ENCODE data around the gene GRID1.
"Not testable (repeated sequence)": the region's sequence is repeated elsewhere in the genome, so short reads cannot be mapped to it uniquely, and the experiment has no call there.

The GRID1 gene

DNA sequence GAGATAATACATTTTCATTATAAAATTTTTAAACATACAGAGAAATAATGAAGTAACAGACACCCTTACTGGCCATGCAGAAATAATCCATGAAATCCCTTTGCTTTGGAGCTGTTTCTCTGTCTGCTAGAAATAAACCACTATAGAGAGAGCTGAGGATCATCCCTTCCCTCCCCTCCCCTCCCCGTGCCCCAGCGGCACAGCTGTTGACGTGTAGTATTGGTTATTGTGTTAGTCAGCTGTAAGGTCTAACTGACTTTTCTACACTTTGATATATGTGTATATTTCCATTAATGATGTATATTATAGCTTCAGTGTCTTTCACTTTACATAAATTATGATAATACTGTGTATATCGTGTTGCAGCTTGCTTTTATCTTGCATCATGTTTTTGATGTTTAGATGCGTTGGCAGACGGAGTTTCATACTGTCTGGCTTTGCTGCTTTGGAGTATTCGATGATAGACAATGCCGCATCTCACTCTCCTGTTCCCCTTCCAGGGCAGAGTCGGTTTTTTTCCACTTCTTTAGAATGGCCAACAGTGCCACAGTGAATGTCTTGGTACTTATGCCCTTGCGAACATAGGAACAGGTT lies 27.4 kb upstream of the GRID1 start:
- Histone ChIP-seq H3K27ac (peak overlapping the region in 9 of 21 experiments; percentile 8 to 71 (median 42)), H3K4me3 (no peak overlapping the region)

DNA sequence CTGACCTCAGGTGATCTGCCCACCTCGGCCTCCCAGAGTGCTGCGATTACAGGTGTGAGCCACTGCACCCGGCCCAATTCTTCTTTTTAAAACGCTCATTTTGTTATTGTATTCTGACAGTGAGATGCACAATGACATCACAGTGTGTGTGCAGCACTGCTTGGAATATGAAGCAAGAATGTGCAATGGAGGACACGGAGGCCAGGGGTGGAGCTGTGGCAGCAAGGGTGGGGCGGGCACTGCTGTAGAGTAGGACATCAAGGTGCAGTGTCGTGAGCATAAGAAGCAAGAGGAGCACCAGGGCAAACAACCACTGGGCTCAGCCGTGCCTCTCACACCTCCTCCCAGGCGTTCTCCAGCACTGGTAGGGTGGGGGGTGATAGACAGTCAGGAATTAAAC lies 26.8 kb upstream of the GRID1 start:
- Histone ChIP-seq H3K27ac (peak overlapping the region in 4 of 21 experiments; percentile 8 to 36 (median 18)), H3K4me3 (no peak overlapping the region)

DNA sequence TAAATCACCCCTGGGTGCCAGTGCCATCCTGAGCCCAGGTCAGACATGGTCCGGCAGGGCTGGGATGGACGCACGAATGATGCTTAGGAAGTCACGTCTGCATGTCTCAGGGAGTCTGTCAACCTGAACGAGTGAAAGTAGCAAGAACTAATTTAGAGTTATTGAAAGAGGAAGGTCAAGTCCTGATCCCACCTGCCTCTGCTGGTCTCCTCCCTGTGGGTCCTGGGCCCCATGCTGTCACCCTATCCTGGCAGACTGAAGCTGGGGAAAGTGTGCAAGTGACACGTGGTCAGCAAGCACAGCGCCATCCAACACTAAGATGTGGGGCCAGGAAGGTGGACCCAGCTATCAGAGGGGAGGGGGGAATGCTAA lies 26.1 kb upstream of the GRID1 start:
- Histone ChIP-seq H3K4me3 (no peak overlapping the region), H3K27ac (no peak overlapping the region)

DNA sequence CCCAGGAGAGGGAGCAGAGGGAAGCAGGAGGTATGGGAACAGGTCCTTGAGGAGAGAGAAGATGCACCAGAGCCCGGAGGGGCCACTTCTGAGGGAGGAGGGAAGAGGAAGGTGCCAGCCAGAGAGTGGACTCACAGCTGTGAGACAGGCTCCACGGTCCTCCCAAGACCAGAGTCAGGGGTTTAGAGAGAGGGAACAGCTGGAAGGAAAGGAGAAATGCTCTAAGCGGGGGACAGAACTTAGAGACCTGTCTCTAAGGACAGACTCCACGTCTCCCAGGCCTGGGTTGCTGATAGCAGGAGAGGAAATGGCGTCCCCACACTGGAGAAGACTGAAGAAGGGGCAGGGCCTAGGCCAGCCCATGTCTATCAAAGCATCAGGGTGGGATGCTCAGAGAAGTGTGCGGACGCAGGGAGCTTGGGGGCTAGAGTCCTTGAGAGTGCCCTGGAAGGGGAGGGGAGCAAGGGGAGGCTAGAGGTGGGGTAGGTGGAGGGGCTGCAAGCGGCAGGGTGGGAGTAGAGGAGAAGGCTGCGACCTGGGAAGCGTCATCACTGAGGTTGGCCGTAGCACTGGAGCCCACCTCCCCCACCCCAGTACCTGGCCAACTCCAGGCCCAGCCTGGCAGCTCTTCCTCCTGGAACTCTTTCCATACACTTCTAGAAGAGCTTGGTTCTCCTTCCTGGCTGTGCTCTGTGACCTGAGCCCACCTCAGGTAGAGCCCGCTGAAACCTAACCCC lies 25.6 kb upstream of the GRID1 start:
- Histone ChIP-seq H3K27ac (no peak overlapping the region), H3K4me3 (no peak overlapping the region)

DNA sequence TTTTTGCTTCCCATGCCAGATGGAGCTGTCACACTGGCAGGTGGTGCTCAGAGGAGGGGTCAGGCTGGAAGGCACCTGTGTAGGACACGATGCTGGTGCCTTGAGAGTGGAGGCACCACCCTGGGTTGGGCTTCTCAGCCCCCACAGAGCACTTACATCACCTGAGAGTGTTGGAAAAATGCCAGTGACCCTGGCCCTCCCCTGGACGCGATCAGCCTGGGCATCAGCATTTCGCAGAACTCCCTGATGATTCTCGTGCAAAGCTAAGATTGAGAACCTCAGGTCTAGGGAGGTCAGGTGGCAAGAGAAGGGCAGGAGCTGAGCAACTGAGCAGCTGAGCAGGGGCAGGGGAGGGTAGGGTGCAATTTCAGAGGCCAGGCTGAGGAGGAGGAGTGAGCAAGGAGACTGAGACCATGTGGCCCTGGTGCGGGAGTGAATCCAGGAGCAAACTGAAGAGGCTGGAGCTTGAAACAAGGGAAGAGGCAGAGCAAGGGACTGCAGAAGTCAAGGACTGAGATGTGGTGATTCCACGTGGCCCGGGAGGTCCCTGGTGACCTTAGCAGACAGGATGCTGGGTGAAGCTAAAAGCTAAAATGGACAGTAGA lies 24.7 kb upstream of the GRID1 start:
- Histone ChIP-seq H3K27ac (no peak overlapping the region), H3K4me3 (no peak overlapping the region)

DNA sequence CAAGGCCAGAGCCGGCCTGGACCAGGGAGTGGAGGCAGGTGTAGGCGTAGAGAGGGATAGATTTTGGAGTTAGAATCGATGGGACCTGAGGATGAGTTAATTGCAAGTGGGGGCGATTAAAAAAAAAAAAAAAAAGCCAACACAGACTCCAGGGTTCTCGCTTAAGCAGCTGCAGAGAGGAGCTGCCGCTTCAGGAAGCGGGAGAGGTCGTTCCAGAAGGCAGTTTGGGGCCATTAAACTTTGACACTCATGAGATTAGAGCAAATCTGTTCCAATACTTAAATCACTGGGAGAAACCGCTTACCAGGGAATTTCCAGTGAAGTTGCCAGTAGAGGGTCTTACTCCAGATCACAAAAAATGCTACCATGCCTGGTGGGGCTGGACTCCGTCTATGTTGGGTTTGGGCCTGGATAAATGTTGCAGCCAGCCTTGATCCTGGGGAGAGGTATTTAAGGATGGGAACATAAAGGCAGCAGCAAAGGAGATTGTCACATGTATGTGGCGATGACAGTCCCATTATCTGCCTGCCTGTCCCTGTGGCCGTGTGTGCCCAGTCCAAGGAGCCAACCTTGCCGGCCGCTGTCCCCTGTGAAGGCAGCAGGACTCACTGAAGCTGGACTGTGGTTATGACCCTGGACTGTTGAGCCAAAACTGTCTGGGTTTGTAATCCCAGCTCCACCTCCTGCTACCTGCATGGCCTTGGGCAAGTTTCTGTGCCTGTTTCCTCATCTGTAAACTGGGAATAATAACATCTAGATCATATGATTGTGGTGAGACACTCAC lies 23.9 kb upstream of the GRID1 start:
- H3K27ac ChIP-seq, result no peak overlapping the region
- H3K4me3 ChIP-seq, result no peak overlapping the region

DNA sequence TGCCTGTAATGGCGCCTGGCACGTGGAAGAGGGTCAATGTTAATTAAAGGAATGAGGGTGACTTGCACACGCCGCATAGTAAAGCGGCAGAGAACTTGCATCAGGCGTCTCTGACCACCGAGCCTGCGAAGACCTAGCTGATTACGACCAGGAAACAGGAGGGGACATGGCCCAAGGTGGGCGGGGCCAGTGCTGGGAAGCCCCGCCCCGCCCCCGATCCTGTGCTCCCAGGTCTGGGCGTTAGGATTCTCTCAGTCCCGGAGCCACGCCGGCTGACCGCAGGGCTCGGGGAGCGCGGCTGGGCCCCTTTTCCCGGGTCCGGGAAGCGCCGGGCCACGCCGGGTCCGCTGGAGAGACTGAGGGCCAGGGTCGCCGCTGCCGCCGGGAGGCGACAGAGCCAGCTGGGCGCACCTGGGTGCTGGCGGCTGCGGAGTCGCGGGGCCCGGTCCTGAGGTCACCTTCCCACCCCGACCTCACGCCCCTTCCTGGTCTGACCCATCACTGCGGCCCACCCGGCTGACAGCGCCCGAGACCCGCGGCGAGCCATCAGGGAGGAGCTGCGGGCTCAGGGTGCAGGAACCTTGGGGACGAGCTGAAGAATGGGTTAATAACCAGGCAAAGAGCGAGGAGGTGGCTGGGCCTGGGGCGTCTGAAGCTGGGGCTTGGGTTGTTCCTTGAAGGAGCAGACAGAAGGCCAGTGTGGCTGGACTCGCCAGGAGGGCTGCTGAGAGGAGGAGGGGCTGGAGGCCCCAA lies 23.0 kb upstream of the GRID1 start:
- H3K4me3 ChIP-seq, result peak overlapping the region in 5 of 7 experiments; percentile 0 to 20 (median 13)
- H3K27ac ChIP-seq, result no peak overlapping the region

DNA sequence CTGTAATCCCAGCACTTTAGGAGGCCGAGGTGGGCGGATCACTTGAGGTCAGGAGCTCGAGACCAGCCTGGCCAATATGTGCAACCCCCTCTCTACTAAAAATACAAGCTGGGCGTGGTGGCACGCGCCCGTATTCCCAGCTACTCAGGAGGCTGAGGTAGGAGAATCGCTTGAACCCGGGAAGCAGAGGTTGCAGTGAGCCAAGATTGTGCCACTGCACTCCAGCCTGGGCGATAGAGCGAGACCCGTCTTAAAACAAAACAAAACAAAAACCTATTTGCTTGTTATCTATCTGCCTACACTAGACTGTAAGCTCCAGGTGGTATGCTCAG lies 22.5 kb upstream of the GRID1 start:
- not testable (repeated sequence) for H3K27ac ChIP-seq
- H3K4me3 ChIP-seq, result peak overlapping the region in 5 of 7 experiments; percentile 0 to 20 (median 13)

DNA sequence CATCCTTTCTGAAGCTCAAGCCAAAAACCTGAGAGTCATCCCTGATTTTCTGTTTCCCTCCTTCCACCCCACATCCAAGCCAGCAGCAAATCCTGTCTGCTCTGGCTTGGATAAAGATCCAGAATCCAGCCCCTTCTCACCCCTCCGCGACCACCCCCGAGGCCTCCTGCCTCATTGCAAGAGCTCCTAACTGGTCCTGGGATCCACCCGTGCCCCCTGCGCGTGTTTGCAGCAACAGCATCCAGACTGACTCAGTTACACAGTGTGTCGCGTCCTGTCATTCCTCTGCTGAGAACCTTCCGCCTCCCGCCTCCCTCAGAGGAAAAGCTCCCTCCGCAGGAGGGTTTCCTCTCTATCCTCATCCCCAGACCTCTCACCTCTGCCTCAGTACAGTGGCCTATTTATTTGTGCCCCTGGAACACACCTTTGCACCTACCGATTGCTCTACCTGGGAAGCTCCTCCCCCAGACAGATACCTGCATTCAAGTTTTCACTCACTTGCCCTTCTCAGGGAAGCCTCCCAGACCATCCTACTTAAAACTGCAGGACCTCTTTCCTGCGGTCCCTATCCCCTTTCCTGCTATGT lies 21.6 kb upstream of the GRID1 start:
- Histone ChIP-seq H3K27ac (no peak overlapping the region), H3K4me3 (no peak overlapping the region)

DNA sequence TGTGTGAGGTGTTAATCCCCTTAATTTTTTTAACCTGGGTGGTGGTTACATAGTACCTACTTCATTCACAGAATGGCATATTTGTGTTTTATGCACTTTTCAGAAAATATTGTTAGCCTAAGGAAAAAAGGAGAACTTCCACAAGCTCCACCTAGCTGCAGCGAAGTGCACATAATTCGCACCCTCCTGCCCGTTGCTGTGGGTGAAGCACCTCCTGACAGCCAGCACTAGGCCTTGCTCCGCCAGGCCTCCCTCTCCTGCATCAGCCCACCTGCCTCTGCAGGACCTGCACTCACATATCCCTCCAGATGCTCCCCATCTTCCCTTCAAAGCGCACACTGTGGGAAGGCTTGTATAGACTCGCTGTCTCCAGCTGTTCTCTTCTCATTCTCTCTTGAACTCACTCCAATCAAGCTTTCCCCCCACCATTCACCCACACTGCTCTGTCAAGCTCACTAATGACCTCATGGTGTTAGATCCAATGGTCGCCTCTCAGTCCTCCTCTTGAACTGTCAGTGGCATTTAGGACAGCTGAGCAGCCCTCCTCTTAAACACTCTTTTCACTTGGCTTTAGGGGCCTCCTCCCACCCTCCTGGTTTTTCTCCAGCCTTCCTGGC lies 20.7 kb upstream of the GRID1 start:
- H3K4me3 ChIP-seq, result no peak overlapping the region
- H3K27ac ChIP-seq, result no peak overlapping the region

DNA sequence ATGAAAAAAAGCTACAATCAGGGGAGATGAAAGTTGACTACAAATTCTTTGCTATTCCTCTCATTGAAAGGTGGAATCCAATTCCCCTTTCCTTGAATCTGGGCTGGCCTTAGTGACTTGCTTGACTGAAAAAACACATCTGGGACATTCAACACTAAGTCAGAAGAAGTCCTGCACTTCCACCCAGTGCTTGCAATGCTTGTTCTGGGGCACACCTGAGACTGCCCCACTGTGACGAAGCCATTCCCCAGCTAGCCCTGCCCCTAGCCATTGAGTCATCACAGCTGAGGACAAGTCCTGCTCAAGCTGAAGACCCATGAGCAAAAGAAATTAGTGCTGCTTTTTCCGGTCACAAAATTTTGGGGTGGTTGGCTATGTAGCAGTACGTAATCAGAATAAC lies 19.2 kb upstream of the GRID1 start:
- H3K27ac ChIP-seq, result no peak overlapping the region
- H3K4me3 ChIP-seq, result no peak overlapping the region

DNA sequence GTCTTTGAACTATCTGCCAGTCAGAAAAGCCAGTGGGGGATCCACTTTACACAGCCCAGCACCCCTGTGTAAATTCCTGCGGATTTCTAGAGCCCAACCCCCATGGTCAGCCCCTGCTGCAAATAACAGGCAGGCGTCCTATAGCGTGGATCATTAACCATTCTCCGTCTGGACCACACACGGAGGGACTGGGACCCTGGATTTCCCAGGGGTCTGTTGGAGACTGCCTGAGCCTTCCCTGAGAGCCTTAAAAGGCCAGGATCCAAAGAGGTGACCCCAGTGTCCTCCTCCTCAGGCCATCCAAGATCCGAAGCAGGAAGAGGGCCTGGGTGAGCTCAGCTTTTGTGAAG lies 11.2 kb upstream of the GRID1 start:
- H3K27ac ChIP-seq, result no peak overlapping the region
- H3K4me3 ChIP-seq, result no peak overlapping the region

DNA sequence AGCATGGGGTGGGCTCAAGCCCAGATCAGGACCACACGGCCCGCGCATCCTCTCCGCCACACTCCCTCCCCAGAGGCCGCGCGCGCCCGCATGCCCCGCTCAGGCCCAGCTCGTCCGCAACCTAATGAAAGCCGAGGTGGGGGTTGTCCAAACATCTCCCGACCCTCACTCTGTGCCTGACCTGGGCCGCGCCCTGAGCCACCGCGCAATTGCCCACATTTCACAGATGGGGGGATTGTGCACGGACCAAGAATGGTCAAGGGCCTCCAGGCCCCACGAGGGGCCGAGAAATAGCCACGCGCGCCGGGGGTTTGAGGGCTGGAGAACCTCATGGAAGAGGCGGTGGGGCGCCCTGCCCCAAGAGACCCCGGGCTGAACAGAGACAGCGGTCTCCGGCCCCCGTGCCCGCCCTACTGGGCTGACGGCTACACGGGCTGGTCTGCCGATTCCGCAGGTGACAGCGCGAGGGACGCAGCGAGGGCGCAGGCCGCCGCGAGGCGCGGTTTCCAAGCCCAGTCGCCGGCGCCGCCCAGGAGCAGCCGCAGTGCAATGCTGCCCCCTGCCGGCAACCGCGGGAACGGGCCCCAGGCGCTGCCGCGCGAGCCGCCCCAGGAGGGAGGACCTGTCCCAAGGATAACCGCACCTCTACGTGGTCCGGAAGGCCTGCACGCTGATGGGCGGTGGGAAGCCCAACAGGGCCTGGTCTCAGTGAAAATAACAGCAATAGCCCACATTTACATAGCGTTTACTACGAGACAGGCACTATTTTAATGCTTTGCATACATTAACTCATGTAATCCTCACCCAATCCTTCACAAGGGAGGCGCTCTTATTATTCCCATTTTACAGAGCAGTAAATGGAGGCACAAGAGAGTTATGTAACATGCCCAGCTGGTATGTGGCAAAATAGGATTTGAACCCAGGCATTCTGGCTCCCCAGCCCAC lies 10.5 kb upstream of the GRID1 start:
- H3K4me3 ChIP-seq, result peak overlapping the region in 1 of 7 experiments; percentile 15

DNA sequence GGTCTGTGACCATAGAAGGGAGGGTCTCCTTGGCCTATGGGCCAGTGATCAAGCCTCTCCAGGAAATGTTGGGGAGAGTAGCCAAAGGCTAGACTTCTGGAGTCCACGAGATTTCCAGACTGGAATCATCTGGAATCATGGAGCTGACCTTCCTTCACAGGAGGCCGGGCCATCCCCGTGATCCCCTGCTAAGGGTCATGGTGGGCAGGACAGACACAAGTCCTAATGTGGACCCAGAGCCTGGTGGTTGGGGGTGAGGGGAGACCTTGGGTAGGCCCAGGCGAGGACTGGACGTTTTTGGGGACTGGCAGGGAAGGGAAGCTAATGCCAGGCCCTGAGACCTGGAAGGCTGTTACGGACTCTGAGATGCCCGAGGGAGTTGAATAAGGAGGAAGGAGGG lies 9.8 kb upstream of the GRID1 start:
- Histone ChIP-seq H3K27ac (no peak overlapping the region), H3K4me3 (no peak overlapping the region)

More for the DNA sequence above, 10.5 kb upstream of the GRID1 start:
- no peak overlapping the region for H3K27ac ChIP-seq

DNA sequence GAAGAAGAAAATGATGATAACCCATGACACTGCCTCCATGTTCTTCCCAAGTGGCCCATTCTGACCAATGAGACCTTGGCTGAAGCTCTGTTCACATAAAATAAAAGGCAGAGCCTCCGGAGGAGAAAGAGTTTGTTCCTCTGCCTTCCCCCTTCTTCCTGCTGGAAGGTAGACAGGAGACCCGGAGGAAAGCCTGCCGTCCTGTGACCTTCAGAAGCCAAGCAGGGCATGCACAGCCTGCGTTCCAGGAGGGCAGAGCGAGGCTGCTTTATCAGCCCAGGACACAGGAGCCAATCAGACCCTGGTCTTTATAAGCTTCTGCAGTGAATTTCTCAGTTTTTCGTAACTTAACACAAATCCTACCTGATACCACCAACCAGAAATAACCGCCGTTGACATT lies 8.6 kb upstream of the GRID1 start:
- Histone ChIP-seq H3K4me3 (no peak overlapping the region), H3K27ac (no peak overlapping the region)

DNA sequence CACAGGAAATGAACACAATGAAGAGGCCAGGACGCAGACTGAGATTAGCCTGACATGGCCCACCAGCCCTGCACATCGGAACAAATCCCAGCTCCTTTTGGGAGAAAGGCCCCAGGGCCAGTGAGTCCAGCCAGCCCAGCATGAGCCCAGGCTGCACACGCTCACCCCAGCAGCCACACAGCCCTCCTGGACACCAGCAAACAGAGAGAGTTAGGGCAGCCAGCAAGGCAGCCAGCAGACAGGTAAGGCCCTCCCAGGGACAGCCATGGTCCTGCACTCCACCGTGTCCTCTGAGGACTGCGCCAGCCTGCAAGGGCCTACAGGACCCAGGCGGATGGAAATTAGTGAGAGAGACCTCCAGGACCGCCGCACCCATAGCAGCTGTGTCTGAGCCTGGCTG lies 8.1 kb upstream of the GRID1 start:
- Histone ChIP-seq H3K4me3 (no peak overlapping the region), H3K27ac (no peak overlapping the region)

DNA sequence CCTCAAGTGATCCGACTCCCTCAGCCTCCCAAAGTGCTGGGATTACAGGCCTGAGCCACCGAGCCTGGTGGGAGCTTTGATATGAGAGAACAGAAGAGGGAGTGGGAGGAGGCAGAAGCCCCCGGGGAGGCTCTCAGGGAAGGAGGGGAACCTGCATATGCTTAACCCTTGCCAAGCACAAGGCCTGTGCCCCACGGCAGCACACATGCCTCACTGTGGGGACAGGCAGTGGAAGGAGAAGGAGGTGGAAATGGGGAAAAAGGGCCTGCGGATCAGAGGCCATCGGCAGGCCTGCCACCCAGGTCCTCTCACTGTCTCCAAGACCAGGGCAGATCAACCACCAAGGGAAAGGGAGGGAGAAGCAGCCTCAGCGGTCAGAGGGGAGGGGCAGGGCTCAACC lies 7.2 kb upstream of the GRID1 start:
- Histone ChIP-seq H3K27ac (no peak overlapping the region), H3K4me3 (no peak overlapping the region)

DNA sequence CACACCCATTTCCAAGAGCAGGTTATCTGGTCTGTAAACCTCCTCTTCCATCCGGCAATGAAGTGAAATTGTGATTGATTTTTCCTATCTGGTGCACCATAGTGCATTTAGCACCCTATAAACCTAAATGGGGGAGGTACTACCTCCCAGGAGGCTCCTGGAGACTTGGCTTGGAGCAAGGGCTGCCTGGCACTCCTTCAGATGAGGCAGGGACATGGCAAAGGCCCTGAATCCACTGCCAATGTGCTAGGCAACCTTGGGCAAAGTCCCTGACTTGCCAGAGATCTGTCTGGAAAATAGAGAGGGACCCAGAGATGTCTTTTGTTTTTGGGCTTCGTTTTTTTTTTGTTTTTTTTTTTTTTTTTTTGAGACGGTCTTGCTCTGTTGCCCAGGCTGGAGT lies 6.7 kb upstream of the GRID1 start:
- Histone ChIP-seq H3K27ac (no peak overlapping the region), H3K4me3 (no peak overlapping the region)
